OCI-LY3 (cell line): Measurements from ENCODE around the gene KRTAP3-2.

Experiments used
- EZH2phosphoT487 ChIP-seq: fragments of 200-600 bp; shearing (Covaris generic); IDR thresholded peaks from 2 replicates; pipeline ENCODE4 v1.6.1; 2018; ENCODE audit warnings: antibody characterized with exemption, mixed run types, low read depth
- TF ChIP-seq, protein P1 (sequence below): fragments of 200-600, 300-600 bp; sonication (generic); IDR thresholded peaks from 2 replicates; pipeline ENCODE4 v1.5.1; 2014; ENCODE audit warnings: antibody characterized with exemption, low read length, low read depth

DNA sequence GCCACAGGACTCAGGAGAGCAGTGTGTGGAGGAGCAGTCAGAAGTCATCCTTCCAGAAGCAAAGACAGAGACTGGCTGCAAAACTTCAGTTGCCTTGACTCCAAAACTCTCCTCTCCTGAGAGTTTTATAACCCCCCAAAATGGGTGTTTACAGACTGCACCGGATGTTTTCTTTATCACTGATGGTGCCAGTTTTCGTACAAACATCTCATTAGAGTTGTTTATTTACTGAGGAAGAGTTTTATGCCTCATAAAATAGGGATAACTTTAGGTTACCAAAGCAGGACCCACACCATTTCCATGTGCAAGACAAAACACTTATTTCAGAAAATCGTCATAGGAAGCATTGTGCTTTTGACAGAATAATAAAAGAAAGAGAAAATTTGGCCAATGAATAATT is 15.5 kb downstream of the KRTAP3-2 start, which contains the start of gene KRT40:
- TF ChIP-seq, protein P1, sequence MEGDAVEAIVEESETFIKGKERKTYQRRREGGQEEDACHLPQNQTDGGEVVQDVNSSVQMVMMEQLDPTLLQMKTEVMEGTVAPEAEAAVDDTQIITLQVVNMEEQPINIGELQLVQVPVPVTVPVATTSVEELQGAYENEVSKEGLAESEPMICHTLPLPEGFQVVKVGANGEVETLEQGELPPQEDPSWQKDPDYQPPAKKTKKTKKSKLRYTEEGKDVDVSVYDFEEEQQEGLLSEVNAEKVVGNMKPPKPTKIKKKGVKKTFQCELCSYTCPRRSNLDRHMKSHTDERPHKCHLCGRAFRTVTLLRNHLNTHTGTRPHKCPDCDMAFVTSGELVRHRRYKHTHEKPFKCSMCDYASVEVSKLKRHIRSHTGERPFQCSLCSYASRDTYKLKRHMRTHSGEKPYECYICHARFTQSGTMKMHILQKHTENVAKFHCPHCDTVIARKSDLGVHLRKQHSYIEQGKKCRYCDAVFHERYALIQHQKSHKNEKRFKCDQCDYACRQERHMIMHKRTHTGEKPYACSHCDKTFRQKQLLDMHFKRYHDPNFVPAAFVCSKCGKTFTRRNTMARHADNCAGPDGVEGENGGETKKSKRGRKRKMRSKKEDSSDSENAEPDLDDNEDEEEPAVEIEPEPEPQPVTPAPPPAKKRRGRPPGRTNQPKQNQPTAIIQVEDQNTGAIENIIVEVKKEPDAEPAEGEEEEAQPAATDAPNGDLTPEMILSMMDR: no peak
- no peak for TF ChIP-seq EZH2phosphoT487
